NCI-H2196 treated with DMSO at 0.1 percent for 48 hours (cell line): ENCODE data around the gene CEP170B.
"Not testable (repeated sequence)": the region's sequence is repeated elsewhere in the genome, so short reads cannot be mapped to it uniquely, and the experiment has no call there.

ENCODE experiments used
- DNase-seq: peaks from one replicate; lab custom pipeline; 2025; ENCODE audit not compliant: unreplicated experiment; lab: John Stamatoyannopoulos, UW

CEP170B gene

GRCh38 chr14:104941508-104942365 is 76.7 kb downstream of the CEP170B start:
- DNase-seq: no peak

- DNase-seq: no peak
These were observed 77.5 kb downstream of the CEP170B start for GRCh38 chr14:104942586-104942985.

- not testable (repeated sequence) for DNase-seq
These were observed 78.3 kb downstream of the CEP170B start for GRCh38 chr14:104943216-104944015.

GRCh38 chr14:104944016-104944308 is 78.9 kb downstream of the CEP170B start:
- DNase-seq: not testable (repeated sequence)

- DNase-seq: not testable (repeated sequence)
These were observed 79.6 kb downstream of the CEP170B start for GRCh38 chr14:104944436-104945205.

- DNase-seq: not testable (repeated sequence)
These were observed 80.2 kb downstream of the CEP170B start for GRCh38 chr14:104945266-104945665.
